GM19025 (cell line): Measurements from ENCODE around the gene LMF1.
A peak's percentile ranks its signal among the peaks of the same experiment; 100 is the strongest.

Source experiments
- ATAC-seq: cut with Tn5 transposase; IDR thresholded peaks from one replicate; pipeline ENCODE4 v1.9.1; 2021; ENCODE audit warnings: mild to moderate bottlenecking, low read depth, moderate library complexity; ENCODE audit not compliant: unreplicated experiment

Gene LMF1

GRCh38 chr16:970766-971581 is at the start of gene LMF1:
Gene LMF1, minus strand, starts transcription at chr16:970984. Its CDS starts 4 bp downstream, at chr16:970980.
- ATAC-seq = peak; percentile 80

- ATAC-seq = no peak
These were observed 49.3 kb upstream of the LMF1 start for GRCh38 chr16:1020091-1020399.

GRCh38 chr16:1019231-1020090 is 48.7 kb upstream of the LMF1 start:
- ATAC-seq = no peak

GRCh38 chr16:1018447-1019198 is 47.8 kb upstream of the LMF1 start:
- no peak for ATAC-seq

GRCh38 chr16:1014771-1015495 is 44.1 kb upstream of the LMF1 start:
- ATAC-seq = no peak

GRCh38 chr16:1014221-1014620 is 43.4 kb upstream of the LMF1 start:
- ATAC-seq = no peak

GRCh38 chr16:1013593-1013900 is 42.8 kb upstream of the LMF1 start:
- no peak for ATAC-seq

- ATAC-seq = no peak
These were observed 42.2 kb upstream of the LMF1 start for GRCh38 chr16:1012722-1013592.

GRCh38 chr16:1012135-1012534 is 41.4 kb upstream of the LMF1 start:
- ATAC-seq = no peak

- no peak for ATAC-seq
These were observed 40.7 kb upstream of the LMF1 start for GRCh38 chr16:1011316-1012082.

- no peak for ATAC-seq
These were observed 40.0 kb upstream of the LMF1 start for GRCh38 chr16:1010815-1011214.

- ATAC-seq = no peak
These were observed 39.5 kb upstream of the LMF1 start for GRCh38 chr16:1010251-1010650.

- ATAC-seq = no peak
These were observed 38.8 kb upstream of the LMF1 start for GRCh38 chr16:1009358-1010150.

GRCh38 chr16:1008085-1008484 is 37.3 kb upstream of the LMF1 start:
- ATAC-seq = no peak

GRCh38 chr16:1007284-1007850 is 36.6 kb upstream of the LMF1 start:
- ATAC-seq = no peak

GRCh38 chr16:1006781-1007180 is 36.0 kb upstream of the LMF1 start:
- no peak for ATAC-seq

- no peak for ATAC-seq
These were observed 34.5 kb upstream of the LMF1 start for GRCh38 chr16:1005286-1005685.
